K562 (cell line): Measurements from ENCODE around the gene NDUFA13. TPM values are rescaled to one million over a fixed set of nuclear protein-coding genes. Genes with fewer than 3 reads are reported as not detected.

Experiments
- ATAC-seq: fragments of 200-7000 bp; cut with Tn5 transposase; 3 replicates; pipeline ENCODE4 v1.9.1; 2020; ENCODE audit warnings: moderate library complexity
- BruUV-seq: library from RNA; stranded (reverse); fragments of 400-500 nt; replicated peaks from 2 replicates; lab custom pipeline; 2021; lab: Mats Ljungman, UMichigan
- CTCF ChIA-PET: fragments of 300-600 bp; formaldehyde crosslinking; extraction: SDS; loops from one replicate; lab custom pipeline; 2021; ENCODE audit warnings: low intra/inter-chr PET ratio; lab: Yijun Ruan, JAX
- POLR2A ChIA-PET: fragments of 300-600, 350-650 bp; sonication (Branson Sonifier 250); formaldehyde crosslinking; extraction: SDS; loops from one replicate; lab custom pipeline; 2021; ENCODE audit warnings: antibody characterized with exemption, inconsistent platforms; lab: Yijun Ruan, JAX
- DNase-seq, 4 experiments: peaks; one replicate each; pipeline versions ENCODE4 v3.0.0 to v3.0.0-alpha.2; 2011 to 2018; ENCODE audit warnings: low spot score in 3 of 4, mixed read lengths in 3 of 4; ENCODE audit errors: extremely low read depth in 1 of 4
- FAIRE-seq: peaks from 2 replicates; lab custom pipeline; 2011; peaks lifted over from hg19 to GRCh38; lab: Jason Lieb, UNC
- H2AFZ ChIP-seq: 2 replicates; pipeline ENCODE4 v1.6.0; 2011; ENCODE audit warnings: low read depth, low read length, control low read depth, inconsistent platforms
- H3K27ac ChIP-seq: fragments of 200-600 bp; 3 replicates; pipeline ENCODE4 v1.8.0; 2011; ENCODE audit warnings: low read depth, mild to moderate bottlenecking, control low read depth, inconsistent platforms, low read length, moderate library complexity, mixed read lengths; ENCODE audit errors: extremely low read depth
- H3K27me3 ChIP-seq, 2 experiments: fragments of 300-600 bp in 1 of 2; 2 replicates in 1 of 2; 3 replicates in 1 of 2; pipeline versions ENCODE4 v1.6.0 to v1.8.0; 2011; ENCODE audit warnings: inconsistent platforms in 2 of 2, low read length in 2 of 2, mild to moderate bottlenecking in 1 of 2, mixed read lengths in 1 of 2, moderate library complexity in 1 of 2; ENCODE audit not compliant: control insufficient read depth in 2 of 2, insufficient read depth in 2 of 2
- H3K36me3 ChIP-seq: fragments of 300-600 bp; 3 replicates; pipeline ENCODE4 v1.8.0; 2011; ENCODE audit warnings: mild to moderate bottlenecking, low read length, inconsistent platforms; ENCODE audit not compliant: control insufficient read depth, insufficient read depth
- H3K4me1 ChIP-seq, 2 experiments: fragments of 200-600 bp in 1 of 2; replicated peaks in 1 of 2; 2 replicates in 1 of 2; 3 replicates in 1 of 2; pipeline versions ENCODE4 v1.5.1 to v1.8.0; 2011; ENCODE audit warnings: inconsistent platforms in 2 of 2, low read length in 2 of 2, mild to moderate bottlenecking in 1 of 2, mixed read lengths in 1 of 2, moderate library complexity in 1 of 2; ENCODE audit not compliant: control insufficient read depth in 2 of 2, insufficient read depth in 2 of 2
- H3K4me2 ChIP-seq: 2 replicates; pipeline ENCODE4 v1.6.1; 2011; ENCODE audit warnings: low read length, control low read depth, inconsistent platforms, mixed read lengths; ENCODE audit not compliant: insufficient read depth
- H3K4me3 ChIP-seq: fragments of 200-600 bp; sonication (generic), shearing (Covaris generic); 2 replicates; pipeline ENCODE4 v1.5.1; 2016; ENCODE audit warnings: control low read depth, inconsistent platforms
- H3K79me2 ChIP-seq: fragments of 200-600 bp; 3 replicates; pipeline ENCODE4 v1.8.0; 2011; ENCODE audit warnings: low read length, inconsistent platforms; ENCODE audit not compliant: control insufficient read depth, insufficient read depth
- H3K9ac ChIP-seq, 2 experiments: 2 replicates each; pipeline versions ENCODE4 v1.6.0 to v1.6.1; 2011; ENCODE audit warnings: low read depth in 2 of 2, low read length in 2 of 2, control low read depth in 1 of 2, inconsistent platforms in 1 of 2, mild to moderate bottlenecking in 1 of 2, mixed read lengths in 1 of 2; ENCODE audit not compliant: insufficient read depth in 1 of 2
- H3K9me1 ChIP-seq: one replicate; pipeline ENCODE4 v1.6.0; 2011; ENCODE audit warnings: inconsistent platforms, mild to moderate bottlenecking, low read length, moderate library complexity; ENCODE audit not compliant: control insufficient read depth, insufficient read depth
- H3K9me3 ChIP-seq: replicated peaks from 2 replicates; pipeline ENCODE4 v1.5.1; 2011; ENCODE audit warnings: low read depth, low read length, inconsistent platforms; ENCODE audit not compliant: control insufficient read depth, insufficient read depth
- H4K20me1 ChIP-seq: replicated peaks from 2 replicates; pipeline ENCODE4 v1.6.1; 2011; ENCODE audit warnings: low read length, inconsistent platforms, mixed read lengths; ENCODE audit not compliant: control insufficient read depth, insufficient read depth
- DACH1 ChIP-seq: fragments of 450-650 bp; IDR thresholded peaks from 2 replicates; pipeline ENCODE4 v1.6.1; 2018; ENCODE audit not compliant: partially characterized antibody
- FOXK1 ChIP-seq: sonication (generic); formaldehyde crosslinking; IDR thresholded peaks from 2 replicates; pipeline ENCODE4 v1.8.0; 2022; ENCODE audit warnings: missing genetic modification reagents, mild to moderate bottlenecking, borderline replicate concordance
- MGA ChIP-seq: fragments of 450-650 bp; IDR thresholded peaks from 2 replicates; pipeline ENCODE4 v1.6.1; 2016; ENCODE audit warnings: mild to moderate bottlenecking, moderate library complexity
- PURB ChIP-seq: sonication (generic); formaldehyde crosslinking; IDR thresholded peaks from 2 replicates; pipeline ENCODE4 v1.9.0; 2021; ENCODE audit warnings: low read depth, mild to moderate bottlenecking, missing genetic modification reagents
- WGBS: fragments of 100-300 bp; shearing (Covaris generic); methylation state at CpG from one replicate; pipeline ENCODE4 v1.1.6; 2016; ENCODE audit warnings: low coverage, mixed read lengths; ENCODE audit not compliant: insufficient coverage; ENCODE audit errors: missing lambda C conversion rate; 5-methylcytosine and 5-hydroxymethylcytosine counted together
- in situ Hi-C: fragments of 300-500 bp; cut with MboI; formaldehyde crosslinking; loops from 4 replicates; pipeline ENCODE4 v1.15.0; 2018; ENCODE audit warnings: inconsistent platforms, mixed read lengths
- intact Hi-C: fragments of 100-400 bp; cut with micrococcal nuclease; formaldehyde crosslinking; loops from 2 replicates; pipeline ENCODE4 v1.14.2; 2022
- polyA plus RNA-seq, 8 experiments: library from polyadenylated mRNA; depleted of rRNA in 4 of 8; stranded (reverse) in 5 of 8; unstranded in 3 of 8; fragments of >200 nt; fragmentation: Nextera tagmentation in 2 of 8; fragmentation: Illumina TruSeq in 1 of 8; extraction: Ambion mirVana in 2 of 8; extraction: Trizol in 1 of 8; gene quantifications; 2 replicates each; pipeline versions ENCODE4 v1.2.1 to v1.2.3, GENCODE V29; 2011 to 2014; ENCODE audit warnings: inconsistent platforms in 1 of 8, missing spikeins in 1 of 8
- total RNA-seq, 7 experiments: library from RNA; depleted of rRNA in 6 of 7; stranded (reverse); fragments of >200 nt in 6 of 7; fragmentation: Illumina TruSeq in 2 of 7; extraction: Trizol in 2 of 7; gene quantifications; 2 replicates each; pipeline versions ENCODE4 v1.2.1 to v1.2.3, GENCODE V29; 2011 to 2021; ENCODE audit warnings: low replicate concordance in 1 of 7

NDUFA13 gene
- total and polyA plus RNA-seq, 9 of the 15 experiments (the other 6 are each of a cell fraction or from before 2014, with no cell fraction given) = 146 to 596 (median 429) TPM

DNA sequence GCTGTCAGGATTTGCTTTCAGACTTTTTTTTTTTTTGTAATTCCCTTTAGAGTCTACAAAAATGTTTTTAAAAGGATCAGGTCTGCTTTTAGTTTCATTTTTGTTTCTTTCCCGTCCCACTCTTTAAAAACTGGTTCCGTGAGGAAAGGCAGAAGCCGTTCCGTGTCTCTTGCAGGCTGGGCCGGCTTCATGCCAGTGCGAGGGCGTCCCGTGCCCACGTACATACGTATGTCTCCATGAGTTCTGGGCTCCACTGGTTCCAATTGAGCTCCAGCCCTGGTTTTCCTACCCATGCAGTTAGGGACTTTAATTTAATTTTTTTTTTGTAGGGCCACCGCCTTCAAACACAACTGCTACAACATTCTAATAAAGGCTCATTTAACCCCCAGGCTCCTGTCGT lies 9.4 kb upstream of the NDUFA13 start:
- ChIA-PET POLR2A (interaction anchor here (0.6 kb wide), 1 partner anchor 118 kb away, joined by 3 read pairs; no protein-coding TSS in a partner anchor), CTCF (no interaction called here)
- in situ Hi-C loops = no loop called here
- no peak for DNase-seq
- H3K27ac ChIP-seq = no peak overlapping the region
- BruUV-seq = TSS peak; percentile 38
- no peak for TF ChIP-seq MGA
- TF ChIP-seq DACH1 = no peak
- no peak for TF ChIP-seq FOXK1 (CRISPR knock-in tag)
- no peak for TF ChIP-seq PURB (CRISPR knock-in tag)
- peaks cover 0 to 10% of the 10 kb centered on the region in 2 experiments; a peak in 1 of 5 replicates for H3K4me1 ChIP-seq
- H3K36me3 ChIP-seq = peaks cover 60% of the 10 kb centered on the region; the same call in 2 of the 3 replicates
- no peaks in the 10 kb centered on the region for H3K27me3 ChIP-seq
- no peak overlapping the region for H3K4me2 ChIP-seq
- no peaks in the 10 kb centered on the region for H3K9me1 ChIP-seq
- H4K20me1 ChIP-seq = no peaks in the 10 kb centered on the region
- no peak overlapping the region for H3K9ac ChIP-seq
- H2AFZ ChIP-seq = no peak overlapping the region
- intact Hi-C loops = no loop called here
- H3K9me3 ChIP-seq = no peaks in the 10 kb centered on the region
- WGBS = 93% methylated on average over 12 of the region's 12 CpGs
- no peak overlapping the region for H3K4me3 ChIP-seq
- ATAC-seq = no peak
- no peaks in the 10 kb centered on the region for H3K79me2 ChIP-seq
- no peak for FAIRE-seq
